Tibial nerve (tissue), 3 donors: ENCODE measurements around the gene CHST10.

Source experiments
- POLR2A ChIP-seq, 2 donors: fragments of 450-650 bp; IDR thresholded peaks; one replicate each; pipeline ENCODE4 v1.6.1; 2017; ENCODE audit warnings: antibody characterized with exemption in 2 of 2, mild to moderate bottlenecking in 2 of 2, moderate library complexity in 2 of 2
- TF ChIP-seq, protein P1 (sequence below), 5 experiments: fragments of 200-600 bp in 3 of 5; fragments of 450-650 bp in 2 of 5; sonication (generic) in 3 of 5; IDR thresholded peaks; one replicate each; pipeline ENCODE4 v1.5.1; 2016 to 2019; ENCODE audit warnings: antibody characterized with exemption in 5 of 5, mild to moderate bottlenecking in 3 of 5, moderate library complexity in 2 of 5

DNA sequence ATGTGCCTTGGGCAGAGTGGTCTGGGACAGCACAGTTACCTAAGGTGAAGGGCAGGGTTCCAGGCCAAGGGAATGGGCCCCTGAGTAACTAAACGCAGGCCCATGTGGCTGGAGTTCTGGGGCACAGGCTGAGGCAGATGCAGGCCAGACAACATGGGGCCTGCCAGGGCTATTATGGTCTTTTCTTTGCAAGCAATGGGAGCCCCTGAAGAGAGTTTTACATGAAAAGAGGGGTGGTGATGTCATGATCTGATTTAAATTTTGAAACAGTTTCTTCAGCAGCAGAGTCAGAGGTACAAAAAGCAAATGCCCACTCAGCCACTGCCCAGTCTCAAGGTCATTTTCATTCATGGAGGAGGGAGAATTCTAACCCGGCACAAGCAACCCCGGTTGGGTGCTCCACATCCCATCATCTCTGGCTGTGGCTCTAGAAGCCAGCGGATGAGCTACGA is 5.6 kb downstream of the CHST10 start:
- TF ChIP-seq, protein P1, sequence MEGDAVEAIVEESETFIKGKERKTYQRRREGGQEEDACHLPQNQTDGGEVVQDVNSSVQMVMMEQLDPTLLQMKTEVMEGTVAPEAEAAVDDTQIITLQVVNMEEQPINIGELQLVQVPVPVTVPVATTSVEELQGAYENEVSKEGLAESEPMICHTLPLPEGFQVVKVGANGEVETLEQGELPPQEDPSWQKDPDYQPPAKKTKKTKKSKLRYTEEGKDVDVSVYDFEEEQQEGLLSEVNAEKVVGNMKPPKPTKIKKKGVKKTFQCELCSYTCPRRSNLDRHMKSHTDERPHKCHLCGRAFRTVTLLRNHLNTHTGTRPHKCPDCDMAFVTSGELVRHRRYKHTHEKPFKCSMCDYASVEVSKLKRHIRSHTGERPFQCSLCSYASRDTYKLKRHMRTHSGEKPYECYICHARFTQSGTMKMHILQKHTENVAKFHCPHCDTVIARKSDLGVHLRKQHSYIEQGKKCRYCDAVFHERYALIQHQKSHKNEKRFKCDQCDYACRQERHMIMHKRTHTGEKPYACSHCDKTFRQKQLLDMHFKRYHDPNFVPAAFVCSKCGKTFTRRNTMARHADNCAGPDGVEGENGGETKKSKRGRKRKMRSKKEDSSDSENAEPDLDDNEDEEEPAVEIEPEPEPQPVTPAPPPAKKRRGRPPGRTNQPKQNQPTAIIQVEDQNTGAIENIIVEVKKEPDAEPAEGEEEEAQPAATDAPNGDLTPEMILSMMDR (IDR thresholded peaks at IDR 0.05) = no peak
- no peak for TF ChIP-seq POLR2A (IDR thresholded peaks at IDR 0.05)
